ENCODE data around the gene NR2F2.

GRCh38 chr15:96294766-96295165 lies 35.7 kb upstream of the NR2F2 start:
- TF ChIP-seq CTCF (IDR thresholded peaks at IDR 0.05; ENCODE audit: low read length): no peak
- TF ChIP-seq EZH2 (optimal IDR thresholded peaks at IDR 0.05; ENCODE audit: low read depth, low read length): no peak

Data from MM.1S (cell line).